K562 (cell line): ENCODE data around the gene AKAP6. TPM values are rescaled to one million over a fixed set of nuclear protein-coding genes. Genes with fewer than 3 reads are reported as not detected.

Source experiments
- ATAC-seq: fragments of 200-7000 bp; cut with Tn5 transposase; 3 replicates; pipeline ENCODE4 v1.9.1; 2020; ENCODE audit warnings: moderate library complexity
- BruUV-seq: library from RNA; stranded (reverse); fragments of 400-500 nt; replicated peaks from 2 replicates; lab custom pipeline; 2021; lab: Mats Ljungman, UMichigan
- CTCF ChIA-PET: fragments of 300-600 bp; formaldehyde crosslinking; extraction: SDS; loops from one replicate; lab custom pipeline; 2021; ENCODE audit warnings: low intra/inter-chr PET ratio; lab: Yijun Ruan, JAX
- POLR2A ChIA-PET: fragments of 300-600, 350-650 bp; sonication (Branson Sonifier 250); formaldehyde crosslinking; extraction: SDS; loops from one replicate; lab custom pipeline; 2021; ENCODE audit warnings: antibody characterized with exemption, inconsistent platforms; lab: Yijun Ruan, JAX
- DNase-seq, 4 experiments: peaks; one replicate each; pipeline versions ENCODE4 v3.0.0 to v3.0.0-alpha.2; 2011 to 2018; ENCODE audit warnings: low spot score in 3 of 4, mixed read lengths in 3 of 4; ENCODE audit errors: extremely low read depth in 1 of 4
- FAIRE-seq: peaks from 2 replicates; lab custom pipeline; 2011; peaks lifted over from hg19 to GRCh38; lab: Jason Lieb, UNC
- H2AFZ ChIP-seq: 2 replicates; pipeline ENCODE4 v1.6.0; 2011; ENCODE audit warnings: low read depth, low read length, control low read depth, inconsistent platforms
- H3K27ac ChIP-seq: fragments of 200-600 bp; 3 replicates; pipeline ENCODE4 v1.8.0; 2011; ENCODE audit warnings: low read depth, mild to moderate bottlenecking, control low read depth, inconsistent platforms, low read length, moderate library complexity, mixed read lengths; ENCODE audit errors: extremely low read depth
- H3K27me3 ChIP-seq, 2 experiments: fragments of 300-600 bp in 1 of 2; 2 replicates in 1 of 2; 3 replicates in 1 of 2; pipeline versions ENCODE4 v1.6.0 to v1.8.0; 2011; ENCODE audit warnings: inconsistent platforms in 2 of 2, low read length in 2 of 2, mild to moderate bottlenecking in 1 of 2, mixed read lengths in 1 of 2, moderate library complexity in 1 of 2; ENCODE audit not compliant: control insufficient read depth in 2 of 2, insufficient read depth in 2 of 2
- H3K36me3 ChIP-seq: fragments of 300-600 bp; 3 replicates; pipeline ENCODE4 v1.8.0; 2011; ENCODE audit warnings: mild to moderate bottlenecking, low read length, inconsistent platforms; ENCODE audit not compliant: control insufficient read depth, insufficient read depth
- H3K4me1 ChIP-seq, 2 experiments: fragments of 200-600 bp in 1 of 2; replicated peaks in 1 of 2; 2 replicates in 1 of 2; 3 replicates in 1 of 2; pipeline versions ENCODE4 v1.5.1 to v1.8.0; 2011; ENCODE audit warnings: inconsistent platforms in 2 of 2, low read length in 2 of 2, mild to moderate bottlenecking in 1 of 2, mixed read lengths in 1 of 2, moderate library complexity in 1 of 2; ENCODE audit not compliant: control insufficient read depth in 2 of 2, insufficient read depth in 2 of 2
- H3K4me2 ChIP-seq: 2 replicates; pipeline ENCODE4 v1.6.1; 2011; ENCODE audit warnings: low read length, control low read depth, inconsistent platforms, mixed read lengths; ENCODE audit not compliant: insufficient read depth
- H3K4me3 ChIP-seq: fragments of 200-600 bp; sonication (generic), shearing (Covaris generic); 2 replicates; pipeline ENCODE4 v1.5.1; 2016; ENCODE audit warnings: control low read depth, inconsistent platforms
- H3K79me2 ChIP-seq: fragments of 200-600 bp; 3 replicates; pipeline ENCODE4 v1.8.0; 2011; ENCODE audit warnings: low read length, inconsistent platforms; ENCODE audit not compliant: control insufficient read depth, insufficient read depth
- H3K9ac ChIP-seq, 2 experiments: 2 replicates each; pipeline versions ENCODE4 v1.6.0 to v1.6.1; 2011; ENCODE audit warnings: low read depth in 2 of 2, low read length in 2 of 2, control low read depth in 1 of 2, inconsistent platforms in 1 of 2, mild to moderate bottlenecking in 1 of 2, mixed read lengths in 1 of 2; ENCODE audit not compliant: insufficient read depth in 1 of 2
- H3K9me1 ChIP-seq: one replicate; pipeline ENCODE4 v1.6.0; 2011; ENCODE audit warnings: inconsistent platforms, mild to moderate bottlenecking, low read length, moderate library complexity; ENCODE audit not compliant: control insufficient read depth, insufficient read depth
- H3K9me3 ChIP-seq: replicated peaks from 2 replicates; pipeline ENCODE4 v1.5.1; 2011; ENCODE audit warnings: low read depth, low read length, inconsistent platforms; ENCODE audit not compliant: control insufficient read depth, insufficient read depth
- H4K20me1 ChIP-seq: replicated peaks from 2 replicates; pipeline ENCODE4 v1.6.1; 2011; ENCODE audit warnings: low read length, inconsistent platforms, mixed read lengths; ENCODE audit not compliant: control insufficient read depth, insufficient read depth
- ARID1B ChIP-seq: fragments of 450-650 bp; IDR thresholded peaks from 2 replicates; pipeline ENCODE4 v1.6.1; 2016; ENCODE audit warnings: antibody characterized with exemption, mild to moderate bottlenecking, inconsistent platforms
- ATF3 ChIP-seq, 2 experiments: fragments of 450-650 bp in 1 of 2; sonication (generic) in 1 of 2; formaldehyde crosslinking in 1 of 2; IDR thresholded peaks in 1 of 2; conservative IDR thresholded peaks in 1 of 2; 2 replicates each; pipeline versions ENCODE4 v1.6.1 to v1.8.1; 2016 to 2023; ENCODE audit warnings: mild to moderate bottlenecking in 2 of 2, moderate library complexity in 2 of 2, inconsistent platforms in 1 of 2, missing genetic modification reagents in 1 of 2
- CBFA2T2 ChIP-seq: fragments of 450-650 bp; conservative IDR thresholded peaks from 2 replicates; pipeline ENCODE4 v1.6.1; 2017; ENCODE audit warnings: mild to moderate bottlenecking
- CBX2 ChIP-seq: fragments of 200-600 bp; sonication (generic); IDR thresholded peaks from one replicate; pipeline ENCODE4 v1.6.1; 2012; ENCODE audit warnings: mild to moderate bottlenecking, low read length, inconsistent platforms; ENCODE audit not compliant: insufficient read depth, poor library complexity, severe bottlenecking
- GMEB1 ChIP-seq: fragments of 250-450 bp; sonication (Bioruptor Pico); IDR thresholded peaks from 2 replicates; pipeline ENCODE4 v1.4.0; 2020; ENCODE audit warnings: mild to moderate bottlenecking
- KDM5B ChIP-seq: fragments of 200-600 bp; sonication (generic); IDR thresholded peaks from 2 replicates; pipeline ENCODE4 v1.6.1; 2012; ENCODE audit warnings: low read depth, mild to moderate bottlenecking, moderate library complexity, low read length, control low read depth, inconsistent platforms; ENCODE audit not compliant: insufficient replicate concordance
- MED1 ChIP-seq: sonication (generic); formaldehyde crosslinking; IDR thresholded peaks from 2 replicates; pipeline ENCODE4 v1.8.1; 2023; ENCODE audit warnings: missing genetic modification reagents, borderline replicate concordance
- MITF ChIP-seq: IDR thresholded peaks from 2 replicates; pipeline ENCODE4 v1.6.1; 2014; ENCODE audit warnings: antibody characterized with exemption
- PTBP1 ChIP-seq: fragments of 200-400 bp; formaldehyde crosslinking; IDR thresholded peaks from 2 replicates; pipeline ENCODE4 v1.6.1; 2017; ENCODE audit warnings: low read depth, low read length
- SNRNP70 ChIP-seq: fragments of 200-400 bp; formaldehyde crosslinking; optimal IDR thresholded peaks from 2 replicates; pipeline ENCODE3; 2017; ENCODE audit warnings: low read depth, low read length
- TGIF2 ChIP-seq: sonication (generic); formaldehyde crosslinking; IDR thresholded peaks from 2 replicates; pipeline ENCODE4 v1.8.1; 2022; ENCODE audit warnings: mild to moderate bottlenecking, missing genetic modification reagents, moderate library complexity
- ZBTB2 ChIP-seq: fragments of 450-650 bp; IDR thresholded peaks from 2 replicates; pipeline ENCODE4 v1.6.1; 2016; ENCODE audit warnings: antibody characterized with exemption
- ZNF408 ChIP-seq: fragments of 250-450 bp; sonication (Bioruptor Pico); IDR thresholded peaks from 2 replicates; pipeline ENCODE4 v1.4.0; 2020; ENCODE audit warnings: low read depth, mild to moderate bottlenecking, moderate library complexity
- ZNF589 ChIP-seq: fragments of 200-800 bp; sonication (Bioruptor generic); IDR thresholded peaks from 2 replicates; pipeline ENCODE4 v1.6.1; 2016; ENCODE audit warnings: low read depth, missing genetic modification characterization, missing compliant biosample characterization
- ZNF655 ChIP-seq: fragments of 250-450 bp; sonication (Bioruptor Pico); IDR thresholded peaks from 2 replicates; pipeline ENCODE4 v1.5.0; 2021
- WGBS: fragments of 100-300 bp; shearing (Covaris generic); methylation state at CpG from one replicate; pipeline ENCODE4 v1.1.6; 2016; ENCODE audit warnings: low coverage, mixed read lengths; ENCODE audit not compliant: insufficient coverage; ENCODE audit errors: missing lambda C conversion rate; 5-methylcytosine and 5-hydroxymethylcytosine counted together
- in situ Hi-C: fragments of 300-500 bp; cut with MboI; formaldehyde crosslinking; loops from 4 replicates; pipeline ENCODE4 v1.15.0; 2018; ENCODE audit warnings: inconsistent platforms, mixed read lengths
- intact Hi-C: fragments of 100-400 bp; cut with micrococcal nuclease; formaldehyde crosslinking; loops from 2 replicates; pipeline ENCODE4 v1.14.2; 2022
- polyA plus RNA-seq, 8 experiments: library from polyadenylated mRNA; depleted of rRNA in 4 of 8; stranded (reverse) in 5 of 8; unstranded in 3 of 8; fragments of >200 nt; fragmentation: Nextera tagmentation in 2 of 8; fragmentation: Illumina TruSeq in 1 of 8; extraction: Ambion mirVana in 2 of 8; extraction: Trizol in 1 of 8; gene quantifications; 2 replicates each; pipeline versions ENCODE4 v1.2.1 to v1.2.3, GENCODE V29; 2011 to 2014; ENCODE audit warnings: inconsistent platforms in 1 of 8, missing spikeins in 1 of 8
- total RNA-seq, 7 experiments: library from RNA; depleted of rRNA in 6 of 7; stranded (reverse); fragments of >200 nt in 6 of 7; fragmentation: Illumina TruSeq in 2 of 7; extraction: Trizol in 2 of 7; gene quantifications; 2 replicates each; pipeline versions ENCODE4 v1.2.1 to v1.2.3, GENCODE V29; 2011 to 2021; ENCODE audit warnings: low replicate concordance in 1 of 7

AKAP6 gene
- total and polyA plus RNA-seq, 9 of the 15 experiments (the other 6 are each of a cell fraction or from before 2014, with no cell fraction given) = 0.03 to 1.7 (median 0.48) TPM

- ChIA-PET POLR2A (no interaction called here), CTCF (no interaction called here)
- 65% methylated on average over 3 of the region's 3 CpGs for WGBS
- Histone ChIP-seq H2AFZ (no peak overlapping the region), H3K9ac (no peak overlapping the region), H3K79me2 (no peaks in the 10 kb centered on the region), H3K4me1 (no peaks in the 10 kb centered on the region), H3K27me3 (no peaks in the 10 kb centered on the region), H3K36me3 (no peaks in the 10 kb centered on the region), H3K9me3 (no peaks in the 10 kb centered on the region), H3K27ac (no peak overlapping the region), H3K9me1 (no peaks in the 10 kb centered on the region), H3K4me3 (no peak overlapping the region), H3K4me2 (no peak overlapping the region), H4K20me1 (no peaks in the 10 kb centered on the region)
- intact Hi-C loops = no loop called here
- no TSS peak for BruUV-seq
- in situ Hi-C loops = no loop called here
- FAIRE-seq (no peak), ATAC-seq (no peak), DNase-seq (no peak)
- TF ChIP-seq TGIF2 (CRISPR knock-in tag) (no peak), GMEB1 (CRISPR knock-in tag) (no peak), CBFA2T2 (no peak), ATF3 (IDR thresholded peaks at IDR 0.05) (no peak), ATF3 (CRISPR knock-in tag; conservative IDR thresholded peaks at IDR 0.05) (no peak), ARID1B (no peak), CBX2 (no peak), PTBP1 (no peak), ZNF408 (CRISPR knock-in tag) (no peak), ZBTB2 (no peak), ZNF589 (CRISPR knock-in tag) (no peak), SNRNP70 (no peak), MED1 (CRISPR knock-in tag) (no peak), MITF (no peak), ZNF655 (CRISPR knock-in tag) (no peak), KDM5B (no peak)
Measured at GRCh38 chr14:32296366-32296765, 32.7 kb upstream of the AKAP6 start.
